Liver (tissue), 9 donors: ENCODE results near the gene FGD2. TPM values are rescaled to one million over a fixed set of nuclear protein-coding genes. Genes with fewer than 3 reads are reported as not detected.

Experiments used
- DNase-seq: peaks from one replicate; pipeline ENCODE4 v3.0.0-alpha.2; 2017; ENCODE audit warnings: low spot score
- H3K27ac ChIP-seq, 2 donors: one replicate each; pipeline ENCODE4 v1.7.0; 2013; ENCODE audit warnings: inconsistent platforms in 2 of 2, low read length in 2 of 2, control low read depth in 1 of 2, low read depth in 1 of 2, mild to moderate bottlenecking in 1 of 2
- H3K27me3 ChIP-seq, 4 donors: one replicate each; pipeline versions ENCODE4 v1.6.1 to v1.7.0; 2013; ENCODE audit warnings: low read length in 3 of 4, inconsistent platforms in 1 of 4, mild to moderate bottlenecking in 1 of 4, moderate library complexity in 1 of 4; ENCODE audit not compliant: control insufficient read depth in 4 of 4, insufficient read depth in 4 of 4
- H3K36me3 ChIP-seq, 4 donors: one replicate each; pipeline versions ENCODE4 v1.6.1 to v1.7.0; 2013; ENCODE audit warnings: low read length in 3 of 4, mild to moderate bottlenecking in 3 of 4, low read depth in 1 of 4, moderate library complexity in 1 of 4; ENCODE audit not compliant: control insufficient read depth in 4 of 4, insufficient read depth in 3 of 4
- H3K4me1 ChIP-seq, 4 donors: one replicate each; pipeline versions ENCODE4 v1.6.1 to v1.7.0; 2013; ENCODE audit warnings: low read length in 3 of 4, mild to moderate bottlenecking in 3 of 4, moderate library complexity in 1 of 4; ENCODE audit not compliant: control insufficient read depth in 4 of 4, insufficient read depth in 4 of 4
- H3K4me3 ChIP-seq, 3 donors: one replicate each; pipeline versions ENCODE4 v1.6.1 to v1.7.0; 2013; ENCODE audit warnings: low read length in 3 of 3, control low read depth in 1 of 3, low read depth in 1 of 3, mild to moderate bottlenecking in 1 of 3
- H3K9ac ChIP-seq, 2 donors: one replicate each; pipeline ENCODE4 v1.7.0; 2013; ENCODE audit warnings: low read length in 2 of 2, mild to moderate bottlenecking in 2 of 2, moderate library complexity in 2 of 2, control low read depth in 1 of 2, low read depth in 1 of 2
- H3K9me3 ChIP-seq, 4 donors: one replicate each; pipeline versions ENCODE4 v1.6.1 to v1.7.0; 2013; ENCODE audit warnings: low read length in 3 of 4; ENCODE audit not compliant: control insufficient read depth in 4 of 4
- ATF3 ChIP-seq: IDR thresholded peaks from 2 replicates; pipeline ENCODE4 v1.6.1; 2016; ENCODE audit warnings: antibody characterized with exemption
- CTCF ChIP-seq: fragments of 150-350 bp; IDR thresholded peaks from 2 replicates; pipeline ENCODE4 v1.5.1; 2017; ENCODE audit warnings: improper control_type of control experiment, low read depth, low read length; ENCODE audit not compliant: missing input control
- EGR1 ChIP-seq, 2 donors: IDR thresholded peaks; 2 replicates each; pipeline ENCODE4 v1.6.1; 2016 to 2018; ENCODE audit warnings: antibody characterized with exemption in 2 of 2, low read depth in 2 of 2
- FOXA1 ChIP-seq: IDR thresholded peaks from 2 replicates; pipeline ENCODE4 v1.6.1; 2016; ENCODE audit warnings: antibody characterized with exemption
- FOXA2 ChIP-seq: IDR thresholded peaks from 2 replicates; pipeline ENCODE4 v1.6.1; 2016; ENCODE audit warnings: antibody characterized with exemption
- GABPA ChIP-seq, 2 donors: IDR thresholded peaks in 1 of 2; conservative IDR thresholded peaks in 1 of 2; 2 replicates each; pipeline ENCODE4 v1.6.1; 2016; ENCODE audit warnings: antibody characterized with exemption in 2 of 2, mild to moderate bottlenecking in 1 of 2, moderate library complexity in 1 of 2
- HNF4A ChIP-seq, 2 donors: conservative IDR thresholded peaks; 2 replicates each; pipeline ENCODE4 v1.6.1; 2016; ENCODE audit warnings: antibody characterized with exemption in 2 of 2, mild to moderate bottlenecking in 2 of 2
- HNF4G ChIP-seq: IDR thresholded peaks from 2 replicates; pipeline ENCODE4 v1.6.1; 2016; ENCODE audit warnings: antibody characterized with exemption
- JUND ChIP-seq, 2 donors: IDR thresholded peaks; 2 replicates each; pipeline ENCODE4 v1.6.1; 2016; ENCODE audit warnings: antibody characterized with exemption in 2 of 2
- MAX ChIP-seq: IDR thresholded peaks from 2 replicates; pipeline ENCODE4 v1.6.1; 2016; ENCODE audit warnings: antibody characterized with exemption
- NR2F2 ChIP-seq: IDR thresholded peaks from 2 replicates; pipeline ENCODE4 v1.6.1; 2016; ENCODE audit warnings: antibody characterized with exemption
- RAD21 ChIP-seq, 2 donors: IDR thresholded peaks; 2 replicates each; pipeline ENCODE4 v1.6.1; 2016; ENCODE audit warnings: antibody characterized with exemption in 2 of 2, mild to moderate bottlenecking in 2 of 2
- REST ChIP-seq: IDR thresholded peaks from 2 replicates; pipeline ENCODE4 v1.6.1; 2016; ENCODE audit warnings: antibody characterized with exemption, mild to moderate bottlenecking
- RXRA ChIP-seq, 2 donors: IDR thresholded peaks; 2 replicates each; pipeline ENCODE4 v1.6.1; 2017 to 2018; ENCODE audit warnings: antibody characterized with exemption in 2 of 2, mild to moderate bottlenecking in 1 of 2
- SP1 ChIP-seq: IDR thresholded peaks from 2 replicates; pipeline ENCODE4 v1.6.1; 2018; ENCODE audit warnings: antibody characterized with exemption, mild to moderate bottlenecking
- TAF1 ChIP-seq: conservative IDR thresholded peaks from 2 replicates; pipeline ENCODE4 v1.6.1; 2016; ENCODE audit warnings: antibody characterized with exemption, mild to moderate bottlenecking
- YY1 ChIP-seq: IDR thresholded peaks from 2 replicates; pipeline ENCODE4 v1.6.1; 2016; ENCODE audit warnings: antibody characterized with exemption, mild to moderate bottlenecking
- WGBS: extraction: QIAGEN DNeasy Blood & Tissue Kit; methylation state at CpG from one replicate; pipeline ENCODE4 v1.1.7; 2013; 5-methylcytosine and 5-hydroxymethylcytosine counted together
- polyA plus RNA-seq, 2 donors: library from polyadenylated mRNA; stranded (reverse) in 1 of 2; unstranded in 1 of 2; fragments of 200-250 nt in 1 of 2; fragments of >200 nt in 1 of 2; fragmentation: Nextera tagmentation in 1 of 2; extraction: Ambion mirVana in 1 of 2; gene quantifications; one replicate each; pipeline versions ENCODE4 v1.2.1 to v1.2.3, GENCODE V29; 2013 to 2015
- total RNA-seq, 2 donors: library from RNA; depleted of rRNA; stranded (reverse); fragments of >200 nt; gene quantifications; one replicate each; pipeline ENCODE4 v1.2.3, GENCODE V29; 2014
- donor health status: healthy.
- donor health status: healthy.
- donor health status: healthy.
- donor health status: healthy.
- donor health status: healthy.

Gene FGD2
- total and polyA plus RNA-seq, 4 donors, result 4.6 to 24.4 (median 9.1) TPM

GRCh38 chr6:37056112-37056403 is 50.6 kb downstream of the FGD2 start:
- Histone ChIP-seq H3K4me1 (peaks cover 14 to 26% (median 21%) of the 10 kb centered on the region in 4 donors), H3K9ac (no peak overlapping the region), H3K4me3 (no peak overlapping the region), H3K27me3 (no peaks in the 10 kb centered on the region), H3K9me3 (no peaks in the 10 kb centered on the region), H3K27ac (no peak overlapping the region), H3K36me3 (no peaks in the 10 kb centered on the region)
- TF ChIP-seq REST (no peak), MAX (no peak), YY1 (no peak), ATF3 (no peak), TAF1 (no peak), NR2F2 (no peak), RAD21 (IDR thresholded peaks at IDR 0.05) (no peak), RXRA (IDR thresholded peaks at IDR 0.05) (no peak), CTCF (no peak), EGR1 (IDR thresholded peaks at IDR 0.05; ENCODE audit: low read depth in 2 of 2) (no peak), GABPA (IDR thresholded peaks at IDR 0.05 in 1 of 2, conservative IDR thresholded peaks at IDR 0.05 in 1 of 2) (no peak), HNF4A (conservative IDR thresholded peaks at IDR 0.05) (no peak)
- WGBS, result 97% methylated on average over 8 of the region's 8 CpGs
- DNase-seq, result no peak

GRCh38 chr6:37056439-37057127 is 51.1 kb downstream of the FGD2 start:
- WGBS, result 92% methylated on average over 16 of the region's 16 CpGs
- DNase-seq, result no peak
- no peak overlapping the region for H3K27ac ChIP-seq
- no peaks in the 10 kb centered on the region for H3K27me3 ChIP-seq
- H3K4me1 ChIP-seq, result peaks cover 16 to 26% (median 22%) of the 10 kb centered on the region in 4 donors
- H3K9me3 ChIP-seq, result no peaks in the 10 kb centered on the region
- H3K9ac ChIP-seq, result no peak overlapping the region
- no peak overlapping the region for H3K4me3 ChIP-seq
- no peaks in the 10 kb centered on the region for H3K36me3 ChIP-seq
- no peak for TF ChIP-seq YY1
- no peak for TF ChIP-seq FOXA1
- no peak for TF ChIP-seq JUND (IDR thresholded peaks at IDR 0.05)
- no peak for TF ChIP-seq CTCF
- TF ChIP-seq RXRA (IDR thresholded peaks at IDR 0.05), result no peak
- no peak for TF ChIP-seq HNF4G
- TF ChIP-seq ATF3, result no peak
- TF ChIP-seq RAD21 (IDR thresholded peaks at IDR 0.05), result no peak
- TF ChIP-seq EGR1 (IDR thresholded peaks at IDR 0.05; ENCODE audit: low read depth in 2 of 2), result no peak
- no peak for TF ChIP-seq REST
- TF ChIP-seq SP1, result no peak
- no peak for TF ChIP-seq HNF4A (conservative IDR thresholded peaks at IDR 0.05)
- no peak for TF ChIP-seq GABPA (IDR thresholded peaks at IDR 0.05 in 1 of 2, conservative IDR thresholded peaks at IDR 0.05 in 1 of 2)
- TF ChIP-seq NR2F2, result no peak
- TF ChIP-seq MAX, result no peak
- no peak for TF ChIP-seq FOXA2
